Right ventricle myocardium superior (tissue), 1 donor: ENCODE measurements around the gene NOP16. TPM values are rescaled to one million over a fixed set of nuclear protein-coding genes. Genes with fewer than 3 reads are reported as not detected.

Source experiments
- ATAC-seq: fragments of 200-7000 bp; cut with Tn5 transposase; one replicate; pipeline ENCODE4 v1.9.1; 2020; ENCODE audit warnings: mild to moderate bottlenecking; ENCODE audit not compliant: poor library complexity
- DNase-seq: peaks from one replicate; pipeline ENCODE4 v3.0.0-alpha.2; 2020
- intact Hi-C: fragments of 100-400 bp; cut with DNase I; formaldehyde crosslinking; loops from one replicate; pipeline ENCODE4 v1.11.2; 2022
- long read RNA-seq: library from polyadenylated mRNA; unstranded; transcript quantifications from one replicate; pipeline ENCODE4 v2.0.0, GENCODE V29; 2021
- total RNA-seq: library from RNA; stranded (reverse); fragmentation: NEBNext Ultra II Directional; extraction: Animal tissue kit (Norgen Biotek cat#: 25700); gene quantifications from one replicate; pipeline ENCODE4 v1.2.1, GENCODE V29; 2021
- donor health status: DM: no; HTN: yes; CAD: no; lungs with severe emphysema.

Gene NOP16
- total RNA-seq = 18.7 TPM
- long read RNA-seq, transcript NOP16-207 (5 exons, 1,258 nt) = major isoform, 10 of 23 reads
- long read RNA-seq, partial matches to known transcripts = 0 of 23 reads
- long read RNA-seq, other reads (novel, unspliced or antisense) = 8 of 23 reads

- intact Hi-C loops = no loop called here
- DNase-seq (peak; percentile 99), ATAC-seq (peak; percentile 94)
These were observed at the start of gene NOP16, which contains the start of gene HIGD2A for GRCh38 chr5:176388444-176389134. TSS of gene NOP16 (minus strand) at chr5:176388598. CDS start at chr5:176388539, 59 bp downstream. TSS of gene HIGD2A (plus strand) at chr5:176388751. CDS start at chr5:176388820, 69 bp downstream.

- ATAC-seq (no peak), DNase-seq (no peak)
- intact Hi-C loops = no loop called here
These were observed 48.3 kb upstream of the NOP16 start for GRCh38 chr5:176436656-176437055.

- no peak for DNase-seq
- intact Hi-C loops = no loop called here
- no peak for ATAC-seq
These were observed 44.3 kb upstream of the NOP16 start for GRCh38 chr5:176432707-176433106.

GRCh38 chr5:176429972-176430371 is 41.6 kb upstream of the NOP16 start:
- no peak for DNase-seq
- intact Hi-C loops = no loop called here

GRCh38 chr5:176427971-176428370 is 39.6 kb upstream of the NOP16 start:
- intact Hi-C loops = no loop called here
- ATAC-seq = no peak
- no peak for DNase-seq

More at GRCh38 chr5:176429972-176430371, 41.6 kb upstream of the NOP16 start:
- ATAC-seq = no peak

GRCh38 chr5:176426876-176427275 is 38.5 kb upstream of the NOP16 start:
- DNase-seq (no peak), ATAC-seq (no peak)
- intact Hi-C loops = no loop called here

GRCh38 chr5:176425791-176426190 is 37.4 kb upstream of the NOP16 start:
- DNase-seq (no peak), ATAC-seq (no peak)
- intact Hi-C loops = no loop called here

GRCh38 chr5:176425138-176425537 is 36.7 kb upstream of the NOP16 start:
- DNase-seq (no peak), ATAC-seq (no peak)
- intact Hi-C loops = no loop called here

GRCh38 chr5:176424181-176424580 is 35.8 kb upstream of the NOP16 start:
- no peak for DNase-seq
- intact Hi-C loops = no loop called here
- ATAC-seq = no peak

GRCh38 chr5:176420972-176421544 is 32.7 kb upstream of the NOP16 start:
- intact Hi-C loops = no loop called here
- ATAC-seq = no peak
- no peak for DNase-seq

- ATAC-seq = no peak
- intact Hi-C loops = no loop called here
These were observed 31.7 kb upstream of the NOP16 start for GRCh38 chr5:176420086-176420485.

GRCh38 chr5:176418251-176418650 is 29.9 kb upstream of the NOP16 start:
- intact Hi-C loops = loop anchor here (10.0 kb wide), 1 partner anchor 117 kb away; the partner anchor contains the start of gene RNF44
- ATAC-seq (no peak), DNase-seq (no peak)

More at GRCh38 chr5:176420086-176420485, 31.7 kb upstream of the NOP16 start:
- DNase-seq = no peak

- ATAC-seq (no peak), DNase-seq (no peak)
- intact Hi-C loops = loop anchor here (10.0 kb wide), 1 partner anchor 118 kb away; the partner anchor contains the start of gene RNF44
These were observed 28.6 kb upstream of the NOP16 start for GRCh38 chr5:176416965-176417364.

- intact Hi-C loops = loop anchor here (10.0 kb wide), 1 partner anchor 119 kb away; the partner anchor contains the start of gene RNF44
- ATAC-seq (peak; percentile 97), DNase-seq (peak; percentile 96)
These were observed 27.8 kb upstream of the NOP16 start, which contains the start of gene CLTB for GRCh38 chr5:176415952-176416924. TSS of gene CLTB (minus strand) at chr5:176416539. CDS start at chr5:176416363, 176 bp downstream.

GRCh38 chr5:176415240-176415951 is 27.0 kb upstream of the NOP16 start:
- DNase-seq = no peak
- intact Hi-C loops = loop anchor here (10.0 kb wide), 1 partner anchor 119 kb away; the partner anchor contains the start of gene RNF44
- no peak for ATAC-seq

GRCh38 chr5:176414704-176415103 is 26.3 kb upstream of the NOP16 start:
- DNase-seq = no peak
- intact Hi-C loops = loop anchor here (10.0 kb wide), 1 partner anchor 120 kb away; the partner anchor contains the start of gene RNF44
- no peak for ATAC-seq

GRCh38 chr5:176413709-176414191 is 25.4 kb upstream of the NOP16 start:
- DNase-seq = no peak
- intact Hi-C loops = loop anchor here (10.0 kb wide), 1 partner anchor 121 kb away; the partner anchor contains the start of gene RNF44
- no peak for ATAC-seq

GRCh38 chr5:176413255-176413565 is 24.8 kb upstream of the NOP16 start:
- DNase-seq (no peak), ATAC-seq (peak; percentile 5)
- intact Hi-C loops = loop anchor here (10.0 kb wide), 1 partner anchor 122 kb away; the partner anchor contains the start of gene RNF44
